SKM-1 (cell line): Measurements from ENCODE around the gene PLA1A.

Experiments
- DNase-seq: peaks from one replicate; lab custom pipeline; 2025; ENCODE audit not compliant: unreplicated experiment; lab: John Stamatoyannopoulos, UW

Gene PLA1A

GRCh38 chr3:119608405-119609000 is 10.8 kb downstream of the PLA1A start:
- no peak for DNase-seq

- DNase-seq, result no peak
These were observed 11.6 kb downstream of the PLA1A start for GRCh38 chr3:119609301-119609700.

- DNase-seq, result no peak
These were observed 14.0 kb downstream of the PLA1A start for GRCh38 chr3:119611664-119612063.

GRCh38 chr3:119613201-119613600 is 15.5 kb downstream of the PLA1A start:
- DNase-seq, result no peak

- no peak for DNase-seq
These were observed 16.2 kb downstream of the PLA1A start for GRCh38 chr3:119613872-119614271.

- DNase-seq, result no peak
These were observed 18.4 kb downstream of the PLA1A start for GRCh38 chr3:119616056-119616455.

DNA sequence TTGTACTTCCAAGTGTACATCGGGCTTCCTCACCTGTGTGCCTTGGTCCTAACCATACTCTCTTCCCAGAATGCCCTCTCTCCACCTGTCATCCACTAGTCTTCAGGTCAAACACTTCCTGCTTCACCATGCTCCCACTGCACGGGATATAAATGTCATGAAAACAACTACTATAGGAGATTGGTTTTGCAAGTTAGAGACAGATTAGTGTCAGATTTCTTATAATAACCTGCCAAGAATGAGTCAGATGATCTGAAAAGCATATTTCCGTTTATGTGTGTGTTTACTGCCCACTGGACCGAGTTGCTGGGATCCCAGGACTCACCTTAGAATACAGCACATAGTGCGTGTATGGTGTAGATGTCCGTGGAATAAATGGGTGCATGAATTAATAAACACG is 21.4 kb downstream of the PLA1A start:
- DNase-seq, result no peak

GRCh38 chr3:119620899-119621298 is 23.2 kb downstream of the PLA1A start:
- no peak for DNase-seq

DNA sequence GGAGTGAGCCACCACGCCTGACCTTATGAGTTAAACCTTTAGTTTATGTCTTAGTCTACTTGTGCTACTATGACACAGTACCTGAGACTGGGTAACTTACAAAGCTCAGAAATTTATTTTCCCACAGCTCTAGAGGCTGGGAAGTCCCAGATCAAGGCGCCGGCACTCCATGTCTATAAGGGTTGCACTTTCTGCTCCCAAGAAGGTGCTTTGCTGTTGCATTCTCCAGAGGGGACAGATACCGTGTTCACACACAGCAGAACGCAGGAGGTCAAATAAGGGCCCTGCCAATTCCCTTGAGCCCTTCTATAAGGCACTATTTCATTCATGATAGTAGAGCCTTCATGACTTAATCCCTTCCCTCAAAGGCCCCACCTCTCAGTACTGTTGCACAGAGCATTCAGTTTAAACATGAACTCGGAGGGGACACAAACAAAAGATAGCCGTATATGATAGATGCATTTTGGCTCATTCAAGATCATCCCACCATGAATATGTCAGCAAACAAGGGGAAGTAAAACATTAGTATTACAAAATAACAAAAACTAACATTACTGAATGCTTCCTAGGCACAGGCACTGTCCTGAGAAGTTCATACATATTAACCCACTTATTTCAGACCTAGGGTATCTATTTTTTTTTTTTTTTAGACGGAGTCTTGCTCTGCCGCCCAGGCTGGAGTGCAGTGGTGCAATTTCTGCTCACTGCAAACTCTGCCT is 26.5 kb downstream of the PLA1A start:
- DNase-seq, result no peak

DNA sequence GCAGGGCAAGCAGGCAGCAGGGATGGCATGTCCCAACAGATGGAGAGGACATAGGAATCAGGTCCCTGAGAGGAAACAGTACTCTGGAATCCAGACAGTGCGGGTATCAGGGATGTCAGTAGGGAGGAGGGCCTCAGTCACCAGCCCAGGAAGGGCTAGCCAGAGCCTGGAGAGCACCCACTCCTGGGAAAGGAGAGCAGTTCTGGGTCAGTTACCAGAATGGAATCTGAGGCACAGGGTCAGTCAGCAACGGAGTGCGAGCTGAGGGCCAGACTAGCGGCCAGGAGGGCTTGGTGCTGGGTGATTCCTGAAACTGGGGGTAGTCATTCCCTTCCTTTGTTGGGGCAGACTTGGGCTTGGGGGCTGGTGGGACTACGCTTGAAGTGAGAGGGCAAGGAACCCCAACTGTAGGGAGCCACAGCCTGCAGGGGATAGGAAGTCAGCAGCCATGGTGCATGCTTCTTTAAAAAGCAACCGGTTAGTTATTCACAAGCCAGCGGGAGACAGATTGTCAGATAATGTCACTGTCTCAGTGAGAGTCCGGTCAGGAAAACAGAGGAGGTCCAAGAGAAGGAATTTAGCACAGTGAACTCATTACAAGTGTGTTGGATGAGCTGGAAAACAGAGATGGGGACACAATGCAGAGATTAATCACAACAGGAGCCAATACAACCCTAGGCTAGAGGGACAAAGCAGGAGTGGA is 27.9 kb downstream of the PLA1A start:
- no peak for DNase-seq

DNA sequence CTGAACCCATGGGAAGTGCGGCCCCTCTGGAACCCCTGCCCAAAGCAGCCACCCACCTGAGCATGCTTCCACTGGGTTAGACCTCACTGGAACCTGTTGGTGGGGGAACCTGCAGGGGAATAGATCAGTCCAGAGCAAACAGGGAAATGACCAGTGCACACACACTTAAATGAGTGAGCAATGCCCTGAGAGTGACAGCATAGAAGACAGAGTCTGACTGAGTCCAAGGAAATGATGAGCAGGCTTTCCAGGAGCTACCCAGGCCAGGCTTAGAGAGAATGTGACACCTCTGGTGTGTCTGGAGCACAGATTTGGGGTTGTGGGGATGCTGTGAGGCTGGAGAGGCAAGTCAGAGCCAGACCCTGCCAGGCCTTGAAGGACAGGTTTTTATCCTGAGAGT is 28.5 kb downstream of the PLA1A start:
- no peak for DNase-seq

DNA sequence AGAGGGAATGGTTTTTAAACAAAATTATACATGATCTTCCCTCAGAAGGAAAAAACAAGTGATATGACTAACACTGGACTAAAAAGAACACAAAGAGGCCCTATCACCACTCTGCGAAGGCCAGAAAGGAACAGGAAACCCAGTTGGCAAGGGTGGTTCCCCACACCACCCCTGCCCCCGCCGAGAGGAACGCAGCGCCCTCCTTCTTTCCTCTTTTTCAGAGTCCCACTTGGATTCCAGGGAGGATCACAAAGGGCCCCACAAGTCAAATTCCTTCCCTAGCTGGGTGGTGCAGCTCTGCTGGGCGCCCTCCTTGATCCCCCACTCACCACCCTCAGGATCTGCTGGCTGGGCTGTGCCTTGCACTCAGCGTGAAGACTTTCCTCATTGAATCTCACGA is 29.8 kb downstream of the PLA1A start:
- DNase-seq, result no peak

- no peak for DNase-seq
These were observed 30.7 kb downstream of the PLA1A start for GRCh38 chr3:119628390-119628789.

- no peak for DNase-seq
These were observed 31.2 kb downstream of the PLA1A start for GRCh38 chr3:119628816-119629445.

- DNase-seq, result peak; percentile 36
These were observed 32.6 kb downstream of the PLA1A start for GRCh38 chr3:119630128-119630879.

- DNase-seq, result no peak
These were observed 33.2 kb downstream of the PLA1A start for GRCh38 chr3:119630880-119631329.

DNA sequence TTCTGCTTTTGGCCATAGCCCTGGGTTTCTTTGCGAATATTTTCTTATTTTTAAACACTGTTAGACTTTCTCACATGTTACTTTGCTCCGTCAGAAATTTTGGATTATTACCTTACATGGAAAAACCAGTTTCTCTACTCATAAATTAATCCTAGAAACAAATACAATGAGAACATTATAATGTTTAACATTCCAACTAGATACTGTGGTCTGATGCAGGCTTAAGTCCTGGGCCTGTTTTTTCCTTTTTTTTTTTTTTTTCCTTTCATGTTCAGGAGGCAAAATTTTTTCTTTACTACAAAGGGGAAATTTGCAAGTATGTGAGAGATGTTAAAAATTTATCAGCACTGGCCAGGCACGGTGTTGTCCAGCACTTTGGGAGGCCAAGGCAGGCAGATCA is 33.8 kb downstream of the PLA1A start:
- no peak for DNase-seq

DNA sequence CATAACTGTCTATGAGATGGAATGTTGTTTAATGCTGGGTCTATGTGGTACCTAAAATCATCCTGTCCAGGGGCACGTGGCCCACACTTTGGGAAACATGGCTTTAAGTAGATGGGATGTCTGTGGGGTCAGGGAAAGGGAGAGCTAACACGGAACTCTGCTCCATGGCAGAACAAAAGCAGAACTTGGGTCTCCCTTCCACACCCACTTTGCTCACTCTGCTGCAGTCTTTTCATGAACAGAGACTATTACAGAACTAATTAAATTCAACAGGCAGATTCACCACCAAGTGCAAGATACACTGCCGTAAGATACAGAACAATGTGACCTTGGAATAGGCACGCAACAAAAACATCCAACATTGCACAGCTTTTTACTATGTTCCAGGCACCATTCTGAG is 34.5 kb downstream of the PLA1A start:
- DNase-seq, result no peak

DNA sequence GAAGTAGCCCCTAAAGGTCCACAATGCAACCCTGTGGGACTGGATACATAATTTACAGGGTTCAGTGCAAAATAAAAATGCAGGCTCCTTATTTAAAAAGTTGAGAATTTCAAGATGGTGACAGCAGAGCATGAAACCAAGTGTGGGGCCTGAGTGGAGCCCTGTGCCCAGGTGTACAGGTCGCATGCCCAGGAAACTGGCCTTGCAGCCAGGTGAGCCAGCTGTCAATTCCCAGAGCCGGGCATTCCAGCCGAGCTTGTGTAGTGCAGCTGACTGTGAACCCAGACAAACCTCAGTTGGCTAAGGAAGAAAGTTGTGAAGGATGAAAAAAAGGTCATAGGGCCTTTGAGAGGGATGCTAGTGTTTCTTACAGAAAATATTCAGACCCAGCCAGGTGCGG is 35.1 kb downstream of the PLA1A start:
- no peak for DNase-seq

DNA sequence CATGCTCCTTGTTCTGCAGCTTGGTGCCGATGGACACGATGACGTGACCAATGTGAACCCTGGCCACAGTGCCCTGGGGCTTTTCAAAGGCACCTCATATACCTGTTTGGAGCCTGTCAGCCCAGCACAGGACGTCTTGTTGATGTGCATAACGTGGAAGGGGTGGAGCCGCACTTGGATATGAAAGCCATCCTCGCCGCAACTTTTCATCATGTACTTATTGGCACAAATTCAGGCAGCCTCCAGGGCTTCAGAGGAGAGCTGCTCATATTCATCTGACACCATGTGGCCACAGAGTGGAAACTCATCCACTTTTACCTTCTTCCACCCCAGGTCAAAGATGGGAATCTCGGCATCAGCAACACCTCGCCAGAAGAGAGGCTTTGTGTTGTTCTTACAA is 38.0 kb downstream of the PLA1A start:
- DNase-seq, result no peak

- DNase-seq, result no peak
These were observed 38.6 kb downstream of the PLA1A start for GRCh38 chr3:119636249-119636648.
